DMS79 treated with DMSO at 0.1 percent for 48 hours (cell line): ENCODE results near the gene BCL2L11.

ENCODE experiments used
- DNase-seq: peaks from one replicate; lab custom pipeline; 2025; lab: John Stamatoyannopoulos, UW

Gene BCL2L11

DNA sequence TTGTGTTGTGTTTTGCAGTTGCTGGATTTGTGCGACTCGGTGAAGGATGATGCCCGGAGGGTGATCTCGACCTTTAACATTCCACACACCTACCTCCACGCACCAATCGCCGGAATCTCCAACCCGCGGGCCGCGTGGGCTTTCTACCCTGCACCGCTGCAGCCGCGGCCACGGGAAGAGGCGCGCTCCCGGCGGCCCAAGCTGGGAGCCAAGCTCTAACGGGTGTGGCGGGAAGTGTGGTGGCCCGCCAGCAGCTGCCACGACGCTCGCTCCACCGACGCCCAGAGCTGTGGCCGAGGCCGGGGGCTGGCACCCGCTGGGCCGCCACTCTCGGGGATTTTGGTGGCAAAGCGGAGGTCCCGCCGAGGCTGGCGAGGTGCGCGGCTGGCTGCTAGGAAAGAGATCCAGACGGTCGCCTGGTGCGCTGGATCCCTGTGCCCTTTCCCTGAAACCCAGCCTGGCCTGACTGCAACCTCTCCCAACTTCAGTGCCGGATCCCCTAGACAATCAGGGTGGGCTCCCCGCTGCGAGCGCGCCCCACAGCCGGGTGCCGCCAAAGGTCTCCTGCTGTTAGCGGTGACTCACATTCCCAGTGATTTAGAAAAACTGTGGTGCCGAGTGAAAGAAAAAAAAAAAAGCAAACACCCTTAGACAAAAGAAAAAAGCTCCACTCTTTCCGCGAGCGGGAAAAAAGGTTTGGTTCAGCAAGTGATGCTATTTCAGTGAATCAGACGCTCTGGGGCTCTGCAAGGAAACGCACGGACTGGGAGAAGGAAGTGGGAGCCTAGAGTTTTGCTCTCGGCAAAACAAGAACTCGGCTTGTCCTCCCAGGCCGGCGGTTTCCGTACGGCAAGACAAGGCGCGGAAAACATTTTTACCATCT, 2.9 kb upstream of the BCL2L11 start:
- peak; percentile 32 for DNase-seq

DNA sequence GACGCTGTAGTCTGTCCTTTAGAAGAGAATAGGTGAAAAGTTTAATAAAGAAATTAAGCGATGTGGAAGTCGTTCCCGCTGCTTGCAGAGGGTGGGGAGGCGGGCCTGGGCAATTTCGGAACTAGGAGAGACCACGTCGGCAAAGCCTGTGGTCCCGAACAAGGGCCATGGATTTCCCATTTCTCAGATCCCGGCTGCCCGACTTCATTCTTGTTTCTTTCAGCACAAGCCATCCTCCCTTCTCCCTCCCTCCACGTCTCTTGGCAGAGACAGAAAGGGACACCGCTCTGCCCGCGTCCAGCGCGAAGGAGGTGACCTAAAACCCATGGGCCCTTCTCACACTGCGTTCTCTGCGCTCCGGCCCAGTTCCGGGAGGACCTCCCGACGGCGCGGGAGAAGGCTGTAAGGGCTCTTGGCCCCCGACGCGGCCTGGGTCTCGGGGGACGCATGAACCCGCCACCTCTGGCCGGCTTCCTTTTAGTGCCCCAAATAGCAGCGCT, 2.2 kb upstream of the BCL2L11 start:
- DNase-seq, result no peak

DNA sequence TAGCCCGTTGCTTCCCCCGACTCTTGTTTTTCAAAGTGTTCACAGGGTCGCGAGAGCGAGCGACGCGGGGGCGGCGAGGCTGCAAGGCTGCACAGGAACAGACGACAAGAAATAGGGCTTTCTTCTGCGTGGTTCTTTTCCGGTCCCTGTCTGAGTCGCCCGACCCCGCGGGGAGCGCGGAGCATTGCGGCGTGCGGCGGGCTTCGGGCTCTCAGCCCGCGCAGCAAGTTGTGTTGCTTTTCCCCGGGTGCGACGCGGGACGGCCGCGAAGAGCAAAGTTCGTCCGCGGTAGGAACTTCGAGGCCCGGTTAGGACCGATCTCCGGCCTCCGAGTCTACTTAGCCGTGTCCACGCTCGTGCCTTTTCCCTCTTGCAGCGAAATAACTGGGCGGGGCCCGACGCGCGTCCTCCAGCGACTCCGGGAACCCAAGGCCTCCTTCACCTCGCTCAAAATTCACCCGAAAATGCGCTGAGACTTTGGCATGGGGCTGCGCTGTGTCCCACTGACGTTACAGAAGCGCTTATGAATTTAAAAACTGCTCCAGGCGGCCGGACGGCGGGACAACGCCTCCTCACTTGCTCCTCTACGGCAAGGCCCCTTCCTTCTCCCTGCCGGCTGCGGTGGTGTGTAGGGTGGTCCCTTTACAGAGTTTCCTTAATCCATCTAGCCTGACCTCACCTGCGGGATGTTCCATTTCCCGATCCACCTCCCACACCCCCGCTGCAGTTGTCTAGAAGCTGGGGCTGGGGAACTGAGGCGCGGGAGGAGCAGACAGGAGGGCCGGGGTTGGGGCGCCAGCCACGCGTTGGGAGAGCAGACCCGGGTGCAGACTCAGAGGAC, 1.5 kb upstream of the BCL2L11 start:
- DNase-seq, result no peak

DNA sequence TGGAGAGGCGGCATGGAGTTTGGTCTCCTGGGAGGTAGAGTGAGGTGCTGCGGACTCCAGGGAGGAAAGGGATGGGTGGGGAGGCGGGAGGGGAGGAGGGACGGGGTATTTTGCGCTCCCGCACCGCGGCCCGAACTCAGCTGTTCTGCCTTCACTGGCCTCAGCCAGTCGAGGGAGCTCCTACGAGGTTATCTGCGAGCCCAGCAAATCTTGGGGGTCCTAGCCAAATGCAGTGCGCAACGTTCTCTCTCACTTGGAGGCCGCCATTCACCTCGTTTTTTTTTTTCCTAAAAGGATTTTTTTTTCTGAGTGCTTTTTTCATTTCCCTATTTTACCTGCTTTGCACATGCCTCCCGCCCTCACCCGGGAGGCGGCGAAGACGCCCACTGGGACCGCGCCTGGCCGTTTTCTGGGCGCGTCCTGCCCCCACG, 877 bp upstream of the BCL2L11 start:
- peak; percentile 30 for DNase-seq

DNA sequence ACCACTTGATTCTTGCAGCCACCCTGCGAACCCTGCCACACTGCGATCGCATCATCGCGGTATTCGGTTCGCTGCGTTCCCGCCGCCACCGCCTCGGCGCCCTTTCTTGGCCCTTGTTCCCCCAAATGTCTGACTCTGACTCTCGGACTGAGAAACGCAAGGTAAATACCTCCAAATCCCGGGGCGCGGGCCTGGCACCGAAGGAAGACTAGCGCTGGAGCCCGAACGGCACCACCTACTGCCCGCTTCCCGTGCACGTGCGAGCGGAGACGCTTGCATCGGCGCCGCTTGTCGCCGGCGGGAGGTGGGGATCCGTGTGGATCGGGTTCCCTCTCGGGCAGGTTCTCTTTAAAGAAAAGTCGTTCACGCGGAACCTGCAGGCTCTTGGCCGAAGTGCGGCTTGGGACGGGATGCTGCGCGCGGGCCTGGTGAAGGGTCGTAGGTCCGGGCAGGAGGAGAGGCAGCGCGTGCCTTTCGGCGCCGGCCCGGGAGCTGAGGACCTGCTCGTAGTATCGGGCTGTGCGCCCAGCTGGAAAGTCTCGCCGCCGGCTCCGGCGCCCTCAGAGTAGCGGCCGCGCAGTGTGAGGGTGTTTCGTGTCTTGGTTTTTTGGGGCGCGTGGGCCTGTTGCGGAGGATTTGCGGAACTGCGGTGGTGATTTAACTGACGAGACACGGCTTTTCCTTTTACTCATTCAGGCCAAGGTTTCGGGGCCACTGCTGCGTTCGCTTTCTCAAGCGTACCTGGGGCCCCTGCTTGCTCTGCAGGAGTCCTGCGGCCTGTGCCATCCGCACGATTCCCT, 514 bp downstream of the BCL2L11 start:
- peak; percentile 57 for DNase-seq

DNA sequence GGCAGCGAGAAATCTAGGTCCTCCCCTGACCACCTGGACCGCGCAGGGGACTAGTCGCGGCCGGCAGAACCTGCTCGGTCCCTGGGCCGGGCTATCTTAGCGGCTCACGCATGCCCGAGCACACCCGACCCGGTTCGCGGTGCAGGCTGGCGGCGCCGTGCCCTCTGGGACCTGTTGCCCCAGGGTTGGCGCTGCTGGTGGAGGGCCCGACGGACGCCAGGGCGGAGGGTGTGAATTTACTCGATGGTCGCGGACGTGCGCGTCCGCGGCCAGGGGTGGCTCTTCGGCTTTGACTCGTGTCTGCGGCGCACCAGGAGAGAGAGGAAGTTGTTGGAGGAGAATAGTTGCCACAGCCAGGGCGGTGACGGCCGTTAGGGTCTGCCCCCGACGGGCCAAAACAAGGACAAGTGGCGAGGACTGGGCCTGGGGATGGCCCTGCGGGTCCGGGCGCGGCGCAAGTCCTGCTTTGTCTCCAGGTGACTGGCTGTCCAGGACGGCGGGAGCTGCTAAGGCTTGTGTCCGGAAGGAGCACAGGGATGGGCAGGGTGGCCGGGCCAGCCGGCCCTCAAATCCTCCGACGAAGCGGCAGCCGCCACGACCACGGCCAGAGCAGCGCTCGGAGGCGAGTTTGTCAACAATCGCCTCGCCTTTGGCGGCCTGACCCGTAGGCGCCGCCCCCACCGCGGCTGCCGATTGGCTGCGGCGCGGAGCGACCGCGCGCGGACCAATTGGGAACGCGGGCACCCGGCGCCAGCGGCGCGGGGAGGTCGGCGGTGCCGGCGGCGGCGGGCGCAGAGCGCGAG, 1.3 kb downstream of the BCL2L11 start:
- peak; percentile 66 for DNase-seq

DNA sequence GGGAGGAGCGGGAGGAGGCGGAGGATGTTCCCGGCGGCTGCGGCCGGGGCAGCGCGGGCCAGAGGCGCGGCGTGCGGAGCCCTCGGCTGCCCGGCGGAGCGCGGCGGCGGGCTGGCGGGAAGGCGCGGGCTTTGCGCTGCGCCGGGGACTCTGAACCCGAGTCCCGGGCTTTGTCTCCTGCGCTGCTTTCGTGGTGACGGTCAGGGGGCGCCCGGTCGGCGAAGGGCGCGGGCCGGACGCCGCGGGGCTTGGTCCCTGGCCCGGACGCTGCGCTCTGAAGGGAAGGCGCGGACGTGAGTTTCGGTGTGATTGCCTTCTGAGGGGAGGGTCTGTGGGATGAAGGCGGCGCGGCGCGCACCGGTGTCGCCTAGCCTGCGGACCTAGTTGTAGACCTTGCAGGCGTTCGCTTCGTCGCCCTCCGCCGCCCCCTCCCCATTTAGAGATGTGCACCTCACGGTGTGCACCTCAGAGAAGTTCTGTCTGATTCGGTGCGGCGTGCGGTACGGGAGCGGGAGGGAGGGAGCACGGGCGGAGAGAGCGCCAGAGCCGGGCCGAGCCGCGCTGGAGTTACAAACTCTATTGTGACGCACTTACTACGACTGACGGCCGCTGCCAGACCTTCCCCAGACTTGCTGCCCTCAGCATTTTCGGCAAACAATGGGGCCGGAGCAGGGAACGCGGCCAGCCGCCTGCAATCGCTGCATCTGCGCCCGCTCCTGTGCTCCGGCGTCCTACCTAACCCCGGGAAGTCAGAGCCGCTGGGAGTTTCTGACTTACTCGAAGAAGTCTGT, 2.1 kb downstream of the BCL2L11 start:
- peak; percentile 79 for DNase-seq

DNA sequence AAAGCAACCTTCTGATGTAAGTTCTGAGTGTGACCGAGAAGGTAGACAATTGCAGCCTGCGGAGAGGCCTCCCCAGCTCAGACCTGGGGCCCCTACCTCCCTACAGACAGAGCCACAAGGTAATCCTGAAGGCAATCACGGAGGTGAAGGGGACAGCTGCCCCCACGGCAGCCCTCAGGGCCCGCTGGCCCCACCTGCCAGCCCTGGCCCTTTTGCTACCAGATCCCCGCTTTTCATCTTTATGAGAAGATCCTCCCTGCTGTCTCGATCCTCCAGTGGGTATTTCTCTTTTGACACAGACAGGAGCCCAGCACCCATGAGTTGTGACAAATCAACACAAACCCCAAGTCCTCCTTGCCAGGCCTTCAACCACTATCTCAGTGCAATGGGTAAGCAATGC, 3.0 kb downstream of the BCL2L11 start:
- DNase-seq, result no peak

DNA sequence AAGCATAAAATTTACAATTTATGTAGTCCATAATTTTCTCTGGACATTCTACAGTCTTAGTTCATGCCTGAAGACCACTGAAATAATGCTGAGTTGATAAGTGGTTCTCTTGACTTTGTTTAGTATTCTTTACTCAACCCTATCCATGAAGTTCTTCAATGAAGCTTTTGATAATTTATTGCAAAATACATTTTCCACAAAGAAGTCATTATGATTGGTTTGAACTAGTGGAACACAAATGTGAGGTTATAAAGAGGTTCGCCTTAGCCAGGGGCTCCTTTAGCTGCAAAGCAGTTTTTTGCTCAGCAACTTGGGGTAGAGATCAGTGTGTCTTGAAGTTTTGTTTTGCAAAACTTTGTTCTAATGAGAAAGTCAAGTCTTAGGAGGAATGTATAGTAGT, 5.9 kb downstream of the BCL2L11 start:
- no peak for DNase-seq

DNA sequence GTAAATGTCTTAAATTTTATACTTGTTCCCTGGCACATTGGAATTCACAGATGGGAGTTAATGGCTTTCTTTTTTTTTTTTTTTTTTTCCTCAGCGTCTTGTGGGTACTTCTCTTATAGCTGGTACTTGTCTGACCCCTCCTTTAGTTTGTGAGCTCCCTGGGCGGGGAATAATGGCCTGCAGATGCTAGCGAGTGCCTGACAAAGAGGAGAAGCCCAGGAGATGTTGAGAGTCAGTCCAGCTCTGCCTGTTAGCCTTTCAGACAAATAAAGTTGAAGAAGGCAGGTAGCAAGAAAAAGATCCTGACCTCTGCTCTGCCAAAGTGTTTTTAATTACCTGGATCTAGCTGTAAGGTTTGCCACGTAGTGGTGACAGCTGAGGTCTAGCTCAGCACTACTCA, 6.6 kb downstream of the BCL2L11 start:
- DNase-seq, result peak; percentile 27

DNA sequence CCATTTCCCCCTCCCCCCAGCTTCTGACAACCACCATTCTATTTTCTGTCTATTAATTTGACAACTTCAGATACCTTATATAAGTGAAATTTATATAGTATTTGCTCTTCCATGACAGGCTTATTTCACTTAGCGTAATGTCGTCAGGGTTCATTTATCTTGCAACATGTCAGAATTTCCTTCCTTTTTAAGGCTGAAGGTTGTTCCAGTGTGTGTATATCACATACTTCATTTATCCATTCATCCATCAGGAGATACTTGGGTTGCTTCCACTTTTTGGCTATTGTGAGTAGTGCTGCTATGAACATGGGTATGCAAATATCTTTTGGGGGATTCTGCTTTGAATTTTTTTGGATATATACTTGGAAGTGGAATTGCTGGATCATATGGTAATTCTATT, 7.4 kb downstream of the BCL2L11 start:
- DNase-seq, result no peak

DNA sequence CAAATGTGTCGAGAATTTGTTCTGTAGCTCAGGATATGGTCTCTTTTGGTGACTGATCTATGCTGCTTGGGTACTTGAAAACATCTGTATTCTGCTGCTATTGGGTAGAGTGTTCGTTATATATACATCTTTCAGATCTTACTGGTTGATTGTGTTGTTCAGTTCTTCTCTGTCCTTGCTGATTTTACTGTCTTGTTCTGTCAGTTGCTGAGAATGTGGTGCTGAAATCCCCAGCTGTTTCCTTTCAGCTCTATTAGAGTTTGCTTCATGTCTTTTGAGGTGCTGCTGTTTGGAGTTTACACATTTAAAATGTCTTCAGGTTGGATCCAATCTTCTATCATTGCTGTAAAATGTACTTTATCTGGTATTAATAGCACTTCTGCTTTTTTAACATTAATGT, 12.9 kb downstream of the BCL2L11 start:
- no peak for DNase-seq

DNA sequence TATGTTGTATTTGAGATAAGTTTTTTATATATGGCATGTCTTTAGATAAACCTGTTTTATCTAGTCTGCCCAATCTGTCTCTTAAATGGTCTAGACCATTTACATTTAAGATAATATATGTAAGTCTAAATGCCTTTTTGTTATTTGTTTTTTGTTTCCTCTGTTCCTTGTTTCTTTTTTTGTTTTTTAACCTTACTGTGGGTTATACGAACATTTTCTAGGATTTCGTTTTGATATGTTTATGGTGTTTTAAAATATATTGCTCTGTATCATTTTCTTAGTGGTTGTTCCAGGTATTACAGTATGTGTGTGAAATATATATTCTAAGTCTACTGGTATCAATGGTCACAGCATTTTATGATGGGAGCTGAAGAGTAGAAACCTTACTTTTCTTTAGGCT, 13.3 kb downstream of the BCL2L11 start:
- DNase-seq, result no peak

DNA sequence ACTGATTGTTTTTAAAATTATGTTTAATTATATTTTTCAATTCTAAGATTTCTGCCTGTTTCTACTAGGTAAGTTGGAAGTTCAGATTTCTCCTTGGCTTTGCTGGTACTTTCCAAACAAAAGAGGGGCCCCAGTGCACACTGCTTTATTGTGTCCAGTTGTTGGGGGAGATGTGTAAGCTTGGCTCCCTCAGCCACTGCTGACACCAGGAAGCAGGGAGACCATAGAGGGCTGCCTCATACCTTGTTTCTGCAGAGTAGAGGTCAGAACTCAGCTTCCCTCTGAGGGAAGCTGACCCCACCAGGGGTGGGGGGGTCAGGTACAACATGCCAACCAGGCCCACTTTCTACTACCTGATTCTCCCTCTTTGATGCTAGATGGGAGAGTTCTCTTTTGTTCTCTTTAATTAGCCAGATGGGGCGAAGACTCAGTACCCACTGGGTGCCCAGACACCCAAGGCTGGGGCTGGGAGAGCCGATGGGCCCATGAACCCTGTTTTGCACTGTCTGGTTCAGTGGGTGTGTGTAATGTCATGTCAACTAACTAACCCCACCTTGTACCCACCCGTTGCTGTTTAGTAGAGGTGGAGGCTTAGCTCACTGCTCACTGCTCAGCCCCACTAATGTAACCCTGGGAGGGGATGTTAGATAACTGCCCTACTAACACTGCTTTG, 14.7 kb downstream of the BCL2L11 start:
- DNase-seq, result no peak

DNA sequence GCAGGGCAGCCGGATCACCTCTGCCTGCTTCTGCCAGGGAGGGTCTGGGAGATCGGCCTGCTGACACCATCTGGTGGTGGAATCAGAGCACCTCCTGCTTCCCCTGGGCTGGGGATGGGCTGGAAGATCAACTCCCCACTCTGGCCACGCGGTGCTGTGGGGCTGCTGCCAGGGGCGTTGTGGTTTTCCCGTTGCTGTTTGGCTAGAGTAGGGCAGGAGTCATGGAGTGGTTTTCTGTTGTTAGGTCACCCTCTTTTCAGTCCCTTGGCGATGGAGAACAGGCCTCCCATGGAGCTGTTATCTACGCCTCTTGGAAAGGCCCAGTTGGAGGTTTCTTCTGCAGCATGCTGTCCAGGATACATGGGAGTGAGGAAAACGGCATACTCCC, 15.2 kb downstream of the BCL2L11 start:
- no peak for DNase-seq

DNA sequence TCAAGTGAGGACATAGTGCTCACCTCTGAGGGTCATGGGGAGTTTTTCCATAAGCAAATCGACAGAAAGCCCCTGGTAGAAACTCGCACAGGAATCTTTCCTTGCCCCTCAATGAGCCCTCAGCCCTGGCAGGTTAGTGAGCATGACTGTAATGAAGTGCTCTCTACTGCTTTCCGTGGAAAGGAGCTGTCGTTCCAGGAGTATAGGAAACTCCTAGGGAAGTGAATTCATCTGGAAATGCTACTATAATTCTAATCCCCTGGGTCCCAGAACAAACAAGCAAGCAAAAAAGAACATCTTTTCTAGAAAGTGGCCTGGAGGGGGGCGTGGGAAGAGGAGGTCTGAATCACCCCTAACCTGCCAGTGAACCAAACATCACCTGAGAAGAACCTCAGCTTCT, 18.1 kb downstream of the BCL2L11 start:
- peak; percentile 60 for DNase-seq

DNA sequence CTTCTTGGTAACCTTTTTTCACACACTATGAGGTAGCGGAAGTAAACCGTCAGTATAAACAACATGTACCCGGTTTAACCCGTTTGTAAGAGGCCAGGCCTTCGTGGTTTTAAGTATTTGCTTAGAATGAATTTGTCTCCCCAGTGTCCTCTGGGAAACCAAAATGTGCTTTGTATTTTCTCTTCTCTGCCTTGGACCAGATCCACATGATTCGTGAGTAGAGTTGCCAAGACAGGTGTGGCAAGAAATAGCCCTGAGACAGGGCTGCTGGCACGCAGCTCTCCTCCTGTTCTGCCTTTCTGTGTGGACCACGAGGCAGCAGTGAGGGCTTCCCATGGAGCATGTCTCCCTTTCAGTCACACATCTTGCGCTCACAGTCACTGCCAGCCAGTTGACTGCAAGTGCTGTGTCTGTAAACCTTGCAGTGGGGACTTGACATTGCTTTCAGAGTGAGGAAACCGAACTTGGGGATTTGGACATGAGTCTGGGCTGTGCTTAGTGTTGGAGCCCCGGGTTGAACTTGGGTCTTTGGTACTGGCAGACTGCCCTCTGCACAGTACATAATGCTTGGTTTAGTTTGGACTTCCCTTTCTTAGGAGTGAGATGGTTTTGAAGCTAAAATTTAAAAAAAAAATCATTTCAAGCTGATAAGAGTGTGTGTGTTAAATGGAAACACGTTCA, 19.1 kb downstream of the BCL2L11 start:
- peak; percentile 91 for DNase-seq

DNA sequence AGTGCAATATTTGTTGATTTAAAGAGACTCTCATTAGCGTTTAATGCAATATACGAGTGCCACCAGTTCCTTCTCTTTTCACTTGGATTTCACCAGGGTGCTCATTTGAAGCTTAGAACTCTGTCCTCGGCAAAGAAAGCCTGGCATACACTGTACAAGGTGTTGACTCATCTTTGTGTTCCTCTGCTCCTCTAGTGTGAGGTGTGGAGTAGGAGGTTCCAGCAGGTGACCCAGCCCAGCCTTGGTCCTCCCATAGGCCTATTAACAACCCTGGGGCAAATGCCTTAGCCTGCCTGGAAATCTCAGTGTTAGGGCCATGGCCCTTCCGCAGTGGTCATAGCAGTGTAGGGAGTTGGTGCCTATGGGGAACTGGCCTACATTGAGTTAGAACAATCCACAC, 20.1 kb downstream of the BCL2L11 start:
- no peak for DNase-seq

DNA sequence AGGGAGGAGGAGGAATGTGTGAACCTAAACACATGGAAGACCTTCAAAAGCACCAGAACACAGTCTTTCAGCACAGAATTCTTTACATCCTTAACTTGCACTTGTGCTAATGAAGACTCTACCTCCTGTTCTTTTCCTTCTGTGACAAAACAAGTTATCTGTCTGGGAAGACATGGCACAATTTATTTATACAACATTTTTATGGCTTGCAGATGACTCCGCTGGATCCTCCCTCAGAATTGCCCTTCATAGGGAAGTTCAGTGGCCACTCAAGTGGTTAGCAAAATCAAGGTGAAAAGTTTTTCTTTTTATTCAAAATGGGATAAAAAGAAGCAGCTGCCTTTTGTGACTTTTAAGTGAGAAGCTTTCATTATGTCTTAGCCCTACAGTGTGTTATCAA, 21.4 kb downstream of the BCL2L11 start:
- no peak for DNase-seq
